Measurements from ENCODE around the gene CHURC1.

Gene CHURC1

GRCh38 chr14:64938972-64939816, 24.9 kb downstream of the CHURC1 start:
- DNase-seq (ENCODE audit: low read depth) = no peak

- no peak for DNase-seq (ENCODE audit: low read depth)
Measured at GRCh38 chr14:64939817-64940190, 25.5 kb downstream of the CHURC1 start.

- no peak for DNase-seq (ENCODE audit: low read depth)
Measured at GRCh38 chr14:64940336-64940910, 26.2 kb downstream of the CHURC1 start.

DNA sequence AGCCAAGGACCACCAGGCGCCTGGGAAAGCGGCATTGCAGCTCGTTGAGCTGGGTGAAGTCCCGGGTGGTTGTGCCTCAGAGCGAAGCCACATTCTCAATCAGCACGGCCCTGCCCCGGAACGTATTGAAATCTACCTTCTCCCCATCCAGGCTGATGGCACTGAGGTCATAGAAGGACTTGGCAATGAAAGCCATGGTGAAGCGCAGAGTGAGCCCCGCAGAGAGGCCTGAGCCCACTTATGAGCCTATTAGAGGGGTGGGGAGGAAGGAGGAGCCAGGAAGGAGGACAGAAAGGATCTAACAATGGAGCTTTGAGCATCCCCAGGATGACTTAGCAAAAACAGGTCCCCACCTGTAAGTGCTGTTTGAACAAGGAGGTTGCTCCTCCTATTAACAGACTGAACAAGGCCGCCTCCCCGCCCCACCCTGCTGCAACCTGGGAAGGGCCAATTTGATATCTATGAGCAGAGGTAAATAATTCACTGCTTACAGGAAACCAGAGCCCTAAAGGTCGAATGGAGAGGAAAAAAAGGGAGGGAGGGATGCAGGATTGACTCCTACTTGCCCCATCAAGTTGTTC, 28.4 kb downstream of the CHURC1 start, which contains the start of gene GPX2:
TSS of gene GPX2 (minus strand) at position 215 of the 581 bp plus-strand sequence. CDS start at position 196, 19 bp downstream.
- DNase-seq (ENCODE audit: low read depth) = no peak

- no peak for DNase-seq (ENCODE audit: low read depth)
Measured at GRCh38 chr14:64943556-64943955, 29.3 kb downstream of the CHURC1 start.

GRCh38 chr14:64944041-64944440, 29.8 kb downstream of the CHURC1 start:
- no peak for DNase-seq (ENCODE audit: low read depth)

GRCh38 chr14:64944861-64945260, 30.6 kb downstream of the CHURC1 start:
- no peak for DNase-seq (ENCODE audit: low read depth)

GRCh38 chr14:64945431-64946178, 31.4 kb downstream of the CHURC1 start:
- no peak for DNase-seq (ENCODE audit: low read depth)

DNA sequence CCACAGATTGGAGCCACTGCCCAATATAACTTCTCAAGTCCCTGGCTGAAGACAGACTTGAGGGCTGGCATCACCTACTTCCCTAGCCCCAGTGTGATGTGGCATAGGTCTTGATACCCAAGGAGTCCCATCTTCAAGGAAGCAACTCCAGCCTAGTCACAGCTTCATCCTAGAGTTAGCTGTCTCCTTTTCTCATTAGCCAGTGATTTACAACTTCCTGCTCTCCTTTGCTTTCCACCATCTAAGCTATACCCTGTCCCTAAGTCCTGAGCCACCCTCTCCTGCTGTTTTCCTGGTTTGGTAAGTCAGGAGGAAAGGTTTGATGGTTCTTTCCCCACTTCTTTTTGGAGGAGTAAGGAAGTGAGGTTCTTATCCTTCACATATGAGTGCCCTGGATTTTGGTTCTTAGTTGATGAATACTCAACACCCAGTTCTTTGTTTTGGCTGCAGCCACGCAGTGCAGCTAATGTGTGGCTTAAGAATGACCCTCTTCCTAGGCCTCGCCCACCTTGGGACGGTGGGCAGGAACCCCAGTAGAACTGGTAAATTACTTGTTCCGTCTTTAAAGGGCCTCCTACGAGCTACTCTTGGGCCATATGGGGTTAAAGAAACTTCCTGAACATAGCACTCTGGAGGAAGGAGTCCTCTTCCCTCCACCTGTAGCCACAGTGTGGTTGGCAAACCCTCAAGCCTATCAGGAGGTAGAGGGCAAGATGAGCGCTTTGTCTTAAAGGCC, 32.2 kb downstream of the CHURC1 start:
- no peak for DNase-seq (ENCODE audit: low read depth)

DNA sequence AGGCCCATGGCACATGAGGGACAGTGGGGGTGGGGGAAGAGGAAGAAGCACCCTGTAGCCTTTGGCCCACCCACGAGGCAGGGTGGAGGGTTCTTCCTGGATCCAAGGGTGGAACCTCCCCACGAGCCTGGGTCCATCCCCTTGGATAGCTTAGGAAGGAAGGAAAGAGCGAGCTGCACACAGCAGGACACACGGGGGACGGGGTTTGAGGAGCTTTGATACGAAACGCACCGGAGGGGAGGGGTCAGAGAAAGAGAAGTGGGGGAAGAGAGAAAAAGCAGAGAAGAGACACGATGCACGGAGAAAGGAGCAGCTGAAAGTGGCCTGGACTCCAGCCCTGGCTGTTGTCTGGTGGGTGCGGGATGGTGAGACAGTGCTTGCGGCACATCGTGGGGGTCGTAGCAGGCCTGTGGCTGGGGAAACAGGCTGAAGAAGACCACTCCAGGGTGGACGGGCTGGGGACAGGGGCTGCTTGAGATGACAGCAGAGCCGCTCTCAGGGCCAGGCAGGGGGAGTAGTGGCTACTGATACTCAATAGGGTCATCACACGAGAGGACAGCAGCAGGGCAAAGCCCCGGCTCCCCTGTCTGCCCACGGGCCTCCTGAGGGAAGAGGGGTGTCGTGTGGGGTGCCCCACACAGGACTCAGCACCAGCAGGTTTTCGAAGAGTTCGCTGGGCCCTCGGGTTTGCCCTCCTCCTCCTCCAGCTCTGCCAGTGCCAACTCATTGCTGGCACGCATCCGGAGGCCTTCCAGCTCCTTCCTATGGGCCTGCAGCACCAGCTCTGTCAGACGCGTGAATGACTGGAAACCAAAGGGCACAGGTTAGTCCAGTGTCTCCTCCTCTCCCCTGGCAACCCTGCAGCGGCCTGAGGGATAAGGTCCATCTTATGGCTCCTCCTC, 33.7 kb downstream of the CHURC1 start:
- no peak for DNase-seq (ENCODE audit: low read depth)

- no peak for DNase-seq (ENCODE audit: low read depth)
Measured at GRCh38 chr14:64948612-64949210, 34.5 kb downstream of the CHURC1 start.

DNA sequence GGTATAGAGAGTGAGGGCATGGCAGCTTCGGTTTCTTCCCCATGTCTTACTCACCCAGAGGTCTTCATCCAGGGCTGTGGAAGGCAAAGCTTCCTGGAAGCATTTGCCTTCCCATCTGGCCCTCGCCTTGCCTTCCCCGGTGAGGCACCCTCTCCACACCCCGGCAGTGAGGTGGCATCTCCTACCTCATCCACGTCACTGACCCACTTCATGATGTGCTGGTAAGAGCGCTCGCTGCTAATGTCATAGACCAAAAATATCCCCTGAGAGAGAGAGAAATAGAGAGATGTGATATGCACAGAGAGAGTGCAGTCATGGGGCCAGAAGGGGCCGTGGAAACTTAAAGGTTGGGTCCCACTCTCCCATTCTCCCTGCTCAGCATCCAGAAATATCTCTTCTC, 36.6 kb downstream of the CHURC1 start:
- no peak for DNase-seq (ENCODE audit: low read depth)

DNA sequence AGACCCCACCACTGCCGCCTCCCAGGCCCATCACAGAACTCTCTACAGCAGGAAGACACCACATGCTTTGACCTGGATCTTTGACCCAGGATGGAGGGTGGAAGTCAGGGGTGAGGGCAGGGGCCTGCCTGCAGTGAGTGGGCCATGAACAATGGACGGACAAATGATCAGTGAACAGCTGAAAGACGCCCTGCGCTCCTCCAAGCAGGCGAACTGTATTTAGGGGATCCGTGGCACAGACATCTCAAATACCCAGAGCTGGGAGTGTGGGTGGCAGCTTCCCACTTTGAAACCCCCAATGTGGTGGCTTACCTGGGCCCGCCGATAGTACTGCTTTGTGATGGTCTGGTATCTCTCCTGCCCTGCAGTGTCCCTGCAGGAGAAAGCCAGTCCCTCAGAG, 37.0 kb downstream of the CHURC1 start:
- no peak for DNase-seq (ENCODE audit: low read depth)

GRCh38 chr14:64951724-64952123, 37.5 kb downstream of the CHURC1 start:
- DNase-seq (ENCODE audit: low read depth) = no peak

- DNase-seq (ENCODE audit: low read depth) = no peak
Measured at GRCh38 chr14:64952598-64953309, 38.5 kb downstream of the CHURC1 start.

DNA sequence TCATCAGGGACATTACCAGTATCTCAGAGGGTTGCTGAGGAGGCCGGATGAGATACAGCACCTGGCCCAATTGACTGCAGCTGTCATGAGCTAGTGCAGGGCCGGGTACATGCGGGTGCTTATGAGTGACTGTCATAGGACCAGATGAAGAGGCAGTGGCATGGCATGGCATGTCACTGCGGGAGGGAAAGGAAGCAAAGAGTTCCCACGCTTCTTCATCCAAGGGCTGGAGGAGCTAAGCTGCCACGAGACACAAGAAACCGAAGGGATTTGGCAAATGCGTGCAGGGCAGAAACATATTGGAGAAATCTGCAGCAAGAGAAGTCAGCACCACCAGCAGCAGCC, 39.0 kb downstream of the CHURC1 start:
- DNase-seq (ENCODE audit: low read depth) = no peak

DNA sequence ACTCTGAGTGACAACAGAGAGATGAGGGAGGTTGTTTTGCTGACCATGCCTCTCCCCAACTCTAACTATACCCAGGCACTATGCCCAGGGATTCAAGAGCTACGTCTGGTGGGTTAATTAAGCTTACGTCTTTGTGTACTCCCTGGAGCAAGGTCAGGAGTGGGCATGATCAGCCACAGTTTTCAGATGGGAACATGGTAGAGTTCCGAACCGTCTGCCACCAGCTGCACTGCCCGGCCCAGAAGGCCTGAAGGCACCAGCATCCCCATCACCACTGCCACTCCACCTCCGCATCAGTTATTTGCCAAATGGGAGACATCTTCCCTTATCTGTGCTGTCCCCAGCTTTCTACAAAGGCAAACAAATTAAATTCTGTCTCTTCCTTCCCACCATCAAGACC, 39.4 kb downstream of the CHURC1 start:
- DNase-seq (ENCODE audit: low read depth) = no peak

GRCh38 chr14:64954491-64955240, 40.4 kb downstream of the CHURC1 start:
- DNase-seq (ENCODE audit: low read depth) = no peak

DNA sequence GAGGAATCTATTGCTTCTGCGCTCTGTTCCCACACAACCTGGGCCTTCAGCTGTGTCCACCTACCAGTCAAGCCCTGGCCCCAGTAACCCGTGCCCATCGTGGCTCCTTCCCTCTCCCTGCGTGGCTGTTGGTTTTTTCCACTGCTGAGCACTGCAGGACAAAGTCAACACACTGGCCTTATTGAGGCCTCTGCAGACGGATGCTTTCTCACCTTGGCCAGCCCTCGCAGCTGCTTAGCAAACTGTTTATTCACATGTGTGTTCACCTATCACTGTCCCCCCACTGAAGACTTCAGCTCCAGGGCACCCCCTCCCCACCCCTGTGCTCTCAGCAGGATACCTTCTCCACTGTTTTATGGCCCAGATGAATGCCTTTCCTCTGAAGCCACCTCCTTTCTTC, 41.0 kb downstream of the CHURC1 start:
- DNase-seq (ENCODE audit: low read depth) = no peak

Data from GM04503 (cell line).